ENCODE data around the gene RFPL3.

GRCh38 chr22:32375678-32376450 is 18.2 kb downstream of the RFPL3 start:
- TF ChIP-seq CTCF (IDR thresholded peaks at IDR 0.05) (no peak), POLR2A (IDR thresholded peaks at IDR 0.05) (no peak)
